ENCODE results near the gene KRAS.

DNA sequence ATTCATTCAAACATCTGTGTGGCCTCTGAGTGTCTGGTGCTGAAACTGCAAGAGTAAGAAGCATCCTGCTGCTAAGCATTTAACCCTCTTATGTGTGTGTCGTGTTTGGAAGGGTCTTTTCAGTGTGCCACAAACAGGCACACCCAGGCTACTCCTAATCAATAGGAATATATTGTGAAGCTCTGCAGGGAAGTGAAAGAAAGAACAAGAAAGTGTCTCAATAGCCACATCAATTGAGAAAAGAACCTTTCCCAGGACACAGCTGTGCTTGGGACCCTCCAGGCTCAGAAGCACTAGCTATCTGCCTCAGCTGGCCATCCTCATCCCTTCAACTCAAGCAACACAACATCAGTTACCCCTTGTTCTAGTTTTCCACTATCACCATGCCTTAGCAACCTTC, 13.4 kb upstream of the KRAS start:
- TF ChIP-seq, protein P1, sequence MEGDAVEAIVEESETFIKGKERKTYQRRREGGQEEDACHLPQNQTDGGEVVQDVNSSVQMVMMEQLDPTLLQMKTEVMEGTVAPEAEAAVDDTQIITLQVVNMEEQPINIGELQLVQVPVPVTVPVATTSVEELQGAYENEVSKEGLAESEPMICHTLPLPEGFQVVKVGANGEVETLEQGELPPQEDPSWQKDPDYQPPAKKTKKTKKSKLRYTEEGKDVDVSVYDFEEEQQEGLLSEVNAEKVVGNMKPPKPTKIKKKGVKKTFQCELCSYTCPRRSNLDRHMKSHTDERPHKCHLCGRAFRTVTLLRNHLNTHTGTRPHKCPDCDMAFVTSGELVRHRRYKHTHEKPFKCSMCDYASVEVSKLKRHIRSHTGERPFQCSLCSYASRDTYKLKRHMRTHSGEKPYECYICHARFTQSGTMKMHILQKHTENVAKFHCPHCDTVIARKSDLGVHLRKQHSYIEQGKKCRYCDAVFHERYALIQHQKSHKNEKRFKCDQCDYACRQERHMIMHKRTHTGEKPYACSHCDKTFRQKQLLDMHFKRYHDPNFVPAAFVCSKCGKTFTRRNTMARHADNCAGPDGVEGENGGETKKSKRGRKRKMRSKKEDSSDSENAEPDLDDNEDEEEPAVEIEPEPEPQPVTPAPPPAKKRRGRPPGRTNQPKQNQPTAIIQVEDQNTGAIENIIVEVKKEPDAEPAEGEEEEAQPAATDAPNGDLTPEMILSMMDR (conservative IDR thresholded peaks at IDR 0.05): no peak
- no peak for TF ChIP-seq EZH2 (IDR thresholded peaks at IDR 0.05; ENCODE audit: low read depth)

Data from PC-9 (cell line).